HepG2 (cell line): ENCODE results near the gene ABCE1. TPM values are rescaled to one million over a fixed set of nuclear protein-coding genes. Genes with fewer than 3 reads are reported as not detected.

Experiments used
- ATF6 ChIP-seq: sonication (generic); formaldehyde crosslinking; conservative IDR thresholded peaks from 2 replicates; pipeline ENCODE4 v1.4.0; 2020; ENCODE audit warnings: missing genetic modification reagents
- BATF2 ChIP-seq: sonication (generic); formaldehyde crosslinking; IDR thresholded peaks from 2 replicates; pipeline ENCODE4 v1.8.0; 2022; ENCODE audit warnings: mild to moderate bottlenecking, missing genetic modification reagents, moderate library complexity
- FOXK1 ChIP-seq: sonication (generic); formaldehyde crosslinking; IDR thresholded peaks from 2 replicates; pipeline ENCODE4 v1.4.0; 2020; ENCODE audit warnings: low read depth, missing genetic modification reagents, borderline replicate concordance
- HNRNPK ChIP-seq: fragments of 200-400 bp; formaldehyde crosslinking; IDR thresholded peaks from 2 replicates; pipeline ENCODE4 v1.6.1; 2018; ENCODE audit warnings: low read length, low read depth, moderate library complexity, mild to moderate bottlenecking; ENCODE audit not compliant: poor library complexity, severe bottlenecking
- HOXD1 ChIP-seq: sonication (generic); formaldehyde crosslinking; IDR thresholded peaks from 2 replicates; pipeline ENCODE4 v1.5.0; 2020; ENCODE audit warnings: missing genetic modification reagents
- KLF12 ChIP-seq: sonication (generic); formaldehyde crosslinking; IDR thresholded peaks from 2 replicates; pipeline ENCODE4 v1.4.0; 2020; ENCODE audit warnings: missing genetic modification reagents, borderline replicate concordance
- KMT2A ChIP-seq: sonication (generic); formaldehyde crosslinking; IDR thresholded peaks from 2 replicates; pipeline ENCODE4 v1.4.0; 2020; ENCODE audit warnings: missing genetic modification reagents
- PLSCR1 ChIP-seq: sonication (generic); formaldehyde crosslinking; IDR thresholded peaks from 2 replicates; pipeline ENCODE4 v1.5.0; 2020; ENCODE audit warnings: missing genetic modification reagents, mild to moderate bottlenecking, borderline replicate concordance
- PRMT3 ChIP-seq: sonication (generic); formaldehyde crosslinking; IDR thresholded peaks from 2 replicates; pipeline ENCODE4 v1.8.1; 2022; ENCODE audit warnings: low read depth, mild to moderate bottlenecking, moderate library complexity, missing genetic modification reagents, borderline replicate concordance
- TCF7L2 ChIP-seq: IDR thresholded peaks from 2 replicates; pipeline ENCODE4 v1.6.1; 2011; ENCODE audit warnings: mild to moderate bottlenecking, low read depth, low read length, moderate library complexity
- ZFP91 ChIP-seq: sonication (generic); formaldehyde crosslinking; IDR thresholded peaks from 2 replicates; pipeline ENCODE4 v1.9.0; 2022; ENCODE audit warnings: missing genetic modification reagents, mild to moderate bottlenecking, borderline replicate concordance
- ZNF10 ChIP-seq: sonication (generic); formaldehyde crosslinking; IDR thresholded peaks from 2 replicates; pipeline ENCODE4 v1.4.0; 2020; ENCODE audit warnings: mild to moderate bottlenecking, low read depth, missing genetic modification reagents, borderline replicate concordance
- ZNF138 ChIP-seq: sonication (generic); formaldehyde crosslinking; IDR thresholded peaks from 2 replicates; pipeline ENCODE4 v1.5.0; 2020; ENCODE audit warnings: mild to moderate bottlenecking, low read depth, missing genetic modification reagents
- ZNF224 ChIP-seq: sonication (generic); formaldehyde crosslinking; IDR thresholded peaks from 2 replicates; pipeline ENCODE4 v1.5.0; 2020; ENCODE audit warnings: mild to moderate bottlenecking, missing genetic modification reagents
- ZNF343 ChIP-seq: sonication (generic); formaldehyde crosslinking; IDR thresholded peaks from 2 replicates; pipeline ENCODE4 v1.4.0; 2020; ENCODE audit warnings: mild to moderate bottlenecking, missing genetic modification reagents
- ZNF350 ChIP-seq: sonication (generic); formaldehyde crosslinking; IDR thresholded peaks from 2 replicates; pipeline ENCODE4 v1.4.0; 2020; ENCODE audit warnings: mild to moderate bottlenecking, low read depth, missing genetic modification reagents, borderline replicate concordance
- ZNF367 ChIP-seq: sonication (generic); formaldehyde crosslinking; IDR thresholded peaks from 2 replicates; pipeline ENCODE4 v1.4.0; 2020; ENCODE audit warnings: missing genetic modification reagents, borderline replicate concordance
- ZNF512B ChIP-seq: sonication (generic); formaldehyde crosslinking; IDR thresholded peaks from 2 replicates; pipeline ENCODE4 v1.5.1; 2020; ENCODE audit warnings: missing genetic modification reagents, mild to moderate bottlenecking, borderline replicate concordance
- ZNF660 ChIP-seq: sonication (generic); formaldehyde crosslinking; IDR thresholded peaks from 2 replicates; pipeline ENCODE4 v1.5.1; 2020; ENCODE audit warnings: mild to moderate bottlenecking, low read depth, missing genetic modification reagents, borderline replicate concordance
- polyA plus RNA-seq, 8 experiments: library from polyadenylated mRNA; depleted of rRNA in 3 of 8; stranded (reverse) in 7 of 8; unstranded in 1 of 8; fragments of >200 nt; fragmentation: Illumina TruSeq in 4 of 8; extraction: Trizol in 4 of 8; gene quantifications; 2 replicates each; pipeline versions ENCODE4 v1.2.1 to v1.2.3, GENCODE V29; 2011 to 2016; ENCODE audit warnings: low read depth in 4 of 8, missing spikeins in 1 of 8, mixed read lengths in 1 of 8; ENCODE audit not compliant: insufficient read depth in 1 of 8
- total RNA-seq, 5 experiments: library from RNA; depleted of rRNA; stranded (reverse); fragments of >200 nt; fragmentation: Illumina TruSeq; extraction: Trizol; gene quantifications; 2 replicates each; pipeline ENCODE4 v1.2.3, GENCODE V29; 2016; ENCODE audit warnings: low read depth in 1 of 5

The ABCE1 gene
- total and polyA plus RNA-seq, 2 of the 13 experiments (the other 11 are each of a cell fraction or from before 2014, with no cell fraction given), result 50.8 to 139 TPM

GRCh38 chr4:145097821-145098674, at the start of gene ABCE1, which contains the start of gene ANAPC10 (continued):
- TF ChIP-seq ZNF350 (CRISPR knock-in tag), result peak; percentile 95
- TF ChIP-seq ZNF224 (CRISPR knock-in tag), result no peak; the same call in 1 of the 2 replicates
- TF ChIP-seq ZNF10 (CRISPR knock-in tag), result no peak
- 0 out of 2 replicates have a peak, but pooled peaks have one; percentile 30 for TF ChIP-seq KLF12 (CRISPR knock-in tag)
- TF ChIP-seq PRMT3 (CRISPR knock-in tag), result no peak
- no peak for TF ChIP-seq ZNF367 (CRISPR knock-in tag)
- peak; percentile 51; the same call in 1 of the 2 replicates for TF ChIP-seq ZNF512B
- peak; percentile 81; the same call in 1 of the 2 replicates for TF ChIP-seq BATF2 (CRISPR knock-in tag)
- no peak for TF ChIP-seq PLSCR1 (CRISPR knock-in tag)
- no peak for TF ChIP-seq TCF7L2
- TF ChIP-seq HNRNPK, result no peak
- TF ChIP-seq ZNF343, result peak; percentile 63; the same call in 1 of the 2 replicates
- no peak for TF ChIP-seq ZNF660
- TF ChIP-seq ATF6 (CRISPR knock-in tag), result peak; percentile 58; the same call in 1 of the 2 replicates
- peak; percentile 83; the same call in 1 of the 2 replicates for TF ChIP-seq FOXK1
- peak; percentile 88; the same call in 1 of the 2 replicates for TF ChIP-seq ZNF138 (CRISPR knock-in tag)
- TF ChIP-seq ZFP91 (CRISPR knock-in tag), result peak; percentile 93
- peak; percentile 67; the same call in 1 of the 2 replicates for TF ChIP-seq HOXD1 (CRISPR knock-in tag)
- TF ChIP-seq KMT2A, result peak; percentile 98
